Measurements from ENCODE around the gene PIP4K2A.

- TF ChIP-seq EZH2 (IDR thresholded peaks at IDR 0.05) (no peak), POLR2AphosphoS5 (IDR thresholded peaks at IDR 0.05; ENCODE audit: borderline replicate concordance, low read depth, low read length) (no peak)
Measured at GRCh38 chr10:22601618-22602017, 112.8 kb downstream of the PIP4K2A start.

Measured in SK-N-MC (cell line).